CD4-positive, alpha-beta T cell (primary cell): ENCODE data around the gene S100A13. TPM values are rescaled to one million over a fixed set of nuclear protein-coding genes. Genes with fewer than 3 reads are reported as not detected.

Experiments used
- ATAC-seq: fragments of 200-7000 bp; cut with Tn5 transposase; one replicate; pipeline ENCODE4 v1.10.0; 2022; ENCODE audit warnings: mild to moderate bottlenecking; ENCODE audit not compliant: poor library complexity
- CTCF ChIA-PET: fragments of 350-600 bp; sonication (Branson Sonifier 250); formaldehyde crosslinking; loops from one replicate; lab custom pipeline; 2021; ENCODE audit warnings: antibody characterized with exemption, inconsistent platforms; lab: Charles Lee
- POLR2A ChIA-PET: fragments of 350-600 bp; sonication (Branson Sonifier 250); formaldehyde crosslinking; loops from one replicate; lab custom pipeline; 2021; ENCODE audit warnings: antibody characterized with exemption, inconsistent platforms; lab: Charles Lee
- DNase-seq, 14 experiments: peaks; one replicate each; pipeline ENCODE4 v3.0.0-alpha.2; 2013 to 2020; ENCODE audit warnings: mixed read lengths in 2 of 14
- H3K27ac ChIP-seq, 2 donors: one replicate each; pipeline versions ENCODE4 v1.5.1 to v1.7.0; 2013; ENCODE audit warnings: low read length in 2 of 2, low read depth in 1 of 2, mild to moderate bottlenecking in 1 of 2
- H3K27me3 ChIP-seq, 2 experiments: 1 replicate in 1 of 2; 2 replicates in 1 of 2; pipeline versions ENCODE4 v1.6.1 to v1.7.0; 2013; ENCODE audit warnings: low read length in 2 of 2, control low read depth in 1 of 2, mild to moderate bottlenecking in 1 of 2, moderate library complexity in 1 of 2; ENCODE audit not compliant: insufficient read depth in 2 of 2, control insufficient read depth in 1 of 2
- H3K36me3 ChIP-seq: one replicate; pipeline ENCODE4 v1.6.1; 2013; ENCODE audit warnings: low read length, control low read depth; ENCODE audit not compliant: insufficient read depth
- H3K4me1 ChIP-seq: one replicate; pipeline ENCODE4 v1.6.1; 2013; ENCODE audit warnings: low read length, control low read depth; ENCODE audit not compliant: insufficient read depth
- H3K4me3 ChIP-seq: one replicate; pipeline ENCODE4 v1.5.1; 2013; ENCODE audit warnings: mild to moderate bottlenecking, low read length, moderate library complexity
- H3K9me3 ChIP-seq, 2 experiments: 1 replicate in 1 of 2; 2 replicates in 1 of 2; pipeline versions ENCODE4 v1.6.1 to v1.7.0; 2013; ENCODE audit warnings: low read length in 2 of 2, mild to moderate bottlenecking in 2 of 2, control low read depth in 1 of 2, moderate library complexity in 1 of 2; ENCODE audit not compliant: control insufficient read depth in 1 of 2, insufficient read depth in 1 of 2
- H3K27ac Mint-ChIP-seq: one replicate; pipeline ENCODE4 v1.8.0; 2020; ENCODE audit warnings: mixed read lengths
- H3K27me3 Mint-ChIP-seq: one replicate; pipeline ENCODE4 v1.8.0; 2021; ENCODE audit warnings: mixed read lengths
- H3K36me3 Mint-ChIP-seq: one replicate; pipeline ENCODE4 v1.8.0; 2021; ENCODE audit warnings: low read depth, mixed read lengths
- H3K4me1 Mint-ChIP-seq: one replicate; pipeline ENCODE4 v1.8.0; 2021; ENCODE audit warnings: low read depth, mixed read lengths
- H3K4me3 Mint-ChIP-seq: one replicate; pipeline ENCODE4 v1.8.0; 2020; ENCODE audit warnings: mild to moderate bottlenecking, mixed read lengths
- H3K9me3 Mint-ChIP-seq: one replicate; pipeline ENCODE4 v1.8.0; 2020; ENCODE audit warnings: mixed read lengths
- intact Hi-C, 2 experiments: fragments of 100-400 bp; cut with DNase I in 1 of 2; cut with micrococcal nuclease in 1 of 2; formaldehyde crosslinking; loops; one replicate each; pipeline versions ENCODE4 v1.15.1 to v1.9.0; 2023 to 2025; cut with DNase I, micrococcal nuclease
- total RNA-seq, 174 experiments: library from RNA in 2 of 174; stranded (reverse) in 2 of 174; gene quantifications; one replicate each; pipeline ENCODE4 v1.2.3 and lab custom pipeline; 2021 to 2026
- TF ChIP-seq, protein P1 (sequence below): fragments of 200-600 bp; IDR thresholded peaks from one replicate; pipeline ENCODE4 v1.8.0; 2022; ENCODE audit warnings: antibody characterized with exemption, mild to moderate bottlenecking

The S100A13 gene
- total RNA-seq, 2 experiments from 2014 or later, result 2.1 to 2.8 TPM

DNA sequence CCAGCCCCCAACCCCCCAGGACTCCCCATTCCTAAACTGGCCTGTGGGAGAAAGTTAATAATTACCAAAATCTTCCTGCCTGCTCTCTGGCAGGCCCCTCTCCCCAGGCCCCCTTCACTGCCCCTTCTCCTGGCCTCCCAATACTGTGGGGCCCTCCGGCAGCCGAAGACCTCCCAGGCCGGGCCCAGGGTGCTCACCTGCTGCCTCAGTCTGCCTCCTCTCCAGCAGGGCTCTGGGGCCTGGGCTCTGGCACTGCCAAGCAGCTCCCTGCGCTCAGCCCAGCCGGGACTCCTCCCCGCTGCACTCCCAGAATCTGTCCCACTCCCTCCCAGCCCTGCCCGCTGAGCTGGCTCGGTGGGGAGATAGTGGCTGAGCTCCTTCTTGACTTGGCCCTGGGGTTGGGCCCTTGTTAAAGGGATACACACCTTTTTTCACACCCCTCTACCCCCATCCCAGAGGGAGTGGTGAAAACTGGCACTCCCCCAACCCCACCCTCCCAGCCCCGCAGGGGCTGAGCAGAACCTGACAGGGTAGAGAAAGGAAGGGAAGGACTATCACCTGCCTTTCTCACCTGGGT is 14.5 kb downstream of the S100A13 start, which contains the start of gene S100A16:
Gene S100A16 (minus strand): TSS at position 383 of the 577 bp plus-strand sequence. CDS start 4,986 bp downstream, outside the sequence.
- Histone ChIP-seq H3K27me3 (no peaks in the 10 kb centered on the region), H3K36me3 (no peaks in the 10 kb centered on the region), H3K4me3 (no peak within 1 kb of the TSS), H3K9me3 (no peaks in the 10 kb centered on the region), H3K27ac (no peak within 1 kb of the TSS), H3K4me1 (peaks cover 6% of the 10 kb centered on the region)
- H3K27ac Mint-ChIP-seq, result no peak within 1 kb of the TSS
- peaks cover 5% of the 10 kb centered on the region for H3K4me1 Mint-ChIP-seq
- CTCF ChIA-PET, result interaction anchor here (0.6 kb wide), 1 partner anchor 32 kb away, joined by 3 read pairs; no protein-coding TSS in a partner anchor
- no peak within 1 kb of the TSS for H3K4me3 Mint-ChIP-seq
- TF ChIP-seq, protein P1, sequence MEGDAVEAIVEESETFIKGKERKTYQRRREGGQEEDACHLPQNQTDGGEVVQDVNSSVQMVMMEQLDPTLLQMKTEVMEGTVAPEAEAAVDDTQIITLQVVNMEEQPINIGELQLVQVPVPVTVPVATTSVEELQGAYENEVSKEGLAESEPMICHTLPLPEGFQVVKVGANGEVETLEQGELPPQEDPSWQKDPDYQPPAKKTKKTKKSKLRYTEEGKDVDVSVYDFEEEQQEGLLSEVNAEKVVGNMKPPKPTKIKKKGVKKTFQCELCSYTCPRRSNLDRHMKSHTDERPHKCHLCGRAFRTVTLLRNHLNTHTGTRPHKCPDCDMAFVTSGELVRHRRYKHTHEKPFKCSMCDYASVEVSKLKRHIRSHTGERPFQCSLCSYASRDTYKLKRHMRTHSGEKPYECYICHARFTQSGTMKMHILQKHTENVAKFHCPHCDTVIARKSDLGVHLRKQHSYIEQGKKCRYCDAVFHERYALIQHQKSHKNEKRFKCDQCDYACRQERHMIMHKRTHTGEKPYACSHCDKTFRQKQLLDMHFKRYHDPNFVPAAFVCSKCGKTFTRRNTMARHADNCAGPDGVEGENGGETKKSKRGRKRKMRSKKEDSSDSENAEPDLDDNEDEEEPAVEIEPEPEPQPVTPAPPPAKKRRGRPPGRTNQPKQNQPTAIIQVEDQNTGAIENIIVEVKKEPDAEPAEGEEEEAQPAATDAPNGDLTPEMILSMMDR, result no peak
- intact Hi-C loops, result no loop called here
- DNase-seq (no peak), ATAC-seq (no peak)
- H3K9me3 Mint-ChIP-seq, result no peaks in the 10 kb centered on the region
- POLR2A ChIA-PET, result no interaction called here
- H3K36me3 Mint-ChIP-seq, result no peaks in the 10 kb centered on the region
- no peaks in the 10 kb centered on the region for H3K27me3 Mint-ChIP-seq

DNA sequence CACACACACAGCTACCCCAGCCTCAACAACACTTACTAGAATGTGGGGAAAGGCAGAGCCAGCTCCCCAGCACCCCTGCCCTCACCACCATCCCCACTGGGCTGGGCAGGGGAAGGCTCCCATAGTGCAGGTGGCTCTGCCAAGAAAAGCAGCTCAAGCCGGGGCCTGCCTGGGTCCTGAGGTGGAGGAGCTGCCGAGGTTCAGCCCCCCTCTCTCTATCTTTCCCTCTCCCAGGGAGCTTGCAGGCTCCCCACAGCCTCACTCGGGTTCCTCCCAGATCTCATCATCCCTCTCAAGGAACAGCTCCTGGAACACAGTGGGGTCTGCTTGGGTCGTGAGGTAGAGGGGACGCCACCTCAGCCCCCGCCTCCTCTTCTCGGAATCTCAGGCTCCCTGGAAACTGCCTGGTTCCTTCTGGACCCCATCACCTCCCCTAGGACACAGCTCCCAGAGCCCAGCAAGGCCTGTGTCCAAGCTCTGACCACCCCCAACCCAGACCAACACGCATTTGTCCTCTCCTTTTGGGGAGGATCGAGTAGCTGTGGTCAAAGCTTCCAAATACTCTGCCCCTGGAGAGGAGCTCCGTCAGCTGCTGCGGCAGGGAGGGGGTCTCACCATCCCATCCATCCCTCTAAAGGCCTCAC is 15.1 kb downstream of the S100A13 start:
- intact Hi-C loops, result no loop called here
- no peak overlapping the region for H3K27ac ChIP-seq
- peaks cover under 1% of the 10 kb centered on the region for H3K4me1 ChIP-seq
- H3K27ac Mint-ChIP-seq, result no peak overlapping the region
- H3K36me3 ChIP-seq, result no peaks in the 10 kb centered on the region
- CTCF ChIA-PET, result interaction anchor here (0.6 kb wide), 1 partner anchor 33 kb away, joined by 3 read pairs; no protein-coding TSS in a partner anchor
- H3K27me3 ChIP-seq, result no peaks in the 10 kb centered on the region
- POLR2A ChIA-PET, result no interaction called here
- no peaks in the 10 kb centered on the region for H3K27me3 Mint-ChIP-seq
- H3K4me3 ChIP-seq, result no peak overlapping the region
- H3K9me3 ChIP-seq, result no peaks in the 10 kb centered on the region
- no peaks in the 10 kb centered on the region for H3K4me1 Mint-ChIP-seq
- ATAC-seq (no peak), DNase-seq (no peak)
- H3K4me3 Mint-ChIP-seq, result no peak overlapping the region
- no peaks in the 10 kb centered on the region for H3K36me3 Mint-ChIP-seq
- no peaks in the 10 kb centered on the region for H3K9me3 Mint-ChIP-seq
- TF ChIP-seq, protein P1, result no peak

GRCh38 chr1:153611356-153611755 is 15.9 kb downstream of the S100A13 start:
- no peak overlapping the region for H3K4me3 Mint-ChIP-seq
- TF ChIP-seq, protein P1, result no peak
- Histone ChIP-seq H3K27me3 (no peaks in the 10 kb centered on the region), H3K9me3 (no peaks in the 10 kb centered on the region), H3K4me1 (no peaks in the 10 kb centered on the region), H3K27ac (no peak overlapping the region), H3K4me3 (no peak overlapping the region), H3K36me3 (no peaks in the 10 kb centered on the region)
- ATAC-seq (no peak), DNase-seq (no peak)
- intact Hi-C loops, result no loop called here
- H3K36me3 Mint-ChIP-seq, result no peaks in the 10 kb centered on the region
- no peak overlapping the region for H3K27ac Mint-ChIP-seq
- CTCF ChIA-PET, result no interaction called here
- no peaks in the 10 kb centered on the region for H3K27me3 Mint-ChIP-seq
- no peaks in the 10 kb centered on the region for H3K4me1 Mint-ChIP-seq
- no peaks in the 10 kb centered on the region for H3K9me3 Mint-ChIP-seq
- POLR2A ChIA-PET, result no interaction called here
